Measurements from ENCODE around the gene DUT. TPM values are rescaled to one million over a fixed set of nuclear protein-coding genes. Genes with fewer than 3 reads are reported as not detected.

The DUT gene
- total and polyA plus RNA-seq, 12 donors, result 43.9 to 141 (median 92.5) TPM

DNA sequence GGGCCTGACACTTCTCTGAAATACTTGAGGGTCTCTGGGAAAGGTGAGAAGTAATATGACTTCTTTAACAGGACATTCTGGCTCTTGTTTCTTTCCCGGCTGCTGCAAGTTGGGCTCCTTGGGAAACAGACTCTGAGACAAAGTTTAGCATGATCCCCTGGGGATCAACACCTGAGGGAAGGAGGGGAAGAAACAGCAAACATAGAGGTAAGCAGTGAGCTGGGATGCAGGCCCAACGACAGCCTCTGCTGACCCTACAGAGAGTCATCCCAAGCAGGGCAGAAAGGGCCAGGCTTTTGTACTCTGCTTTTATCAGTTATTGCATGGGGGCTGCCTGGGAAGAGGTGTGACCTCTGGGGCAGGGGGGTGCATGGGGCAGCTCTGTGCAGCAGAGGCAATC lies 26.8 kb upstream of the DUT start:
- TF ChIP-seq, protein P1, sequence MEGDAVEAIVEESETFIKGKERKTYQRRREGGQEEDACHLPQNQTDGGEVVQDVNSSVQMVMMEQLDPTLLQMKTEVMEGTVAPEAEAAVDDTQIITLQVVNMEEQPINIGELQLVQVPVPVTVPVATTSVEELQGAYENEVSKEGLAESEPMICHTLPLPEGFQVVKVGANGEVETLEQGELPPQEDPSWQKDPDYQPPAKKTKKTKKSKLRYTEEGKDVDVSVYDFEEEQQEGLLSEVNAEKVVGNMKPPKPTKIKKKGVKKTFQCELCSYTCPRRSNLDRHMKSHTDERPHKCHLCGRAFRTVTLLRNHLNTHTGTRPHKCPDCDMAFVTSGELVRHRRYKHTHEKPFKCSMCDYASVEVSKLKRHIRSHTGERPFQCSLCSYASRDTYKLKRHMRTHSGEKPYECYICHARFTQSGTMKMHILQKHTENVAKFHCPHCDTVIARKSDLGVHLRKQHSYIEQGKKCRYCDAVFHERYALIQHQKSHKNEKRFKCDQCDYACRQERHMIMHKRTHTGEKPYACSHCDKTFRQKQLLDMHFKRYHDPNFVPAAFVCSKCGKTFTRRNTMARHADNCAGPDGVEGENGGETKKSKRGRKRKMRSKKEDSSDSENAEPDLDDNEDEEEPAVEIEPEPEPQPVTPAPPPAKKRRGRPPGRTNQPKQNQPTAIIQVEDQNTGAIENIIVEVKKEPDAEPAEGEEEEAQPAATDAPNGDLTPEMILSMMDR (IDR thresholded peaks at IDR 0.05), result no peak
- TF ChIP-seq POLR2A (IDR thresholded peaks at IDR 0.05), result no peak
- Histone ChIP-seq H3K36me3 (replicated peaks in 1 of 2) (no peaks in the 10 kb centered on the region), H3K27ac (no peak overlapping the region), H3K4me3 (no peak overlapping the region), H3K9me3 (replicated peaks in 1 of 3) (no peaks in the 10 kb centered on the region), H3K27me3 (no peaks in the 10 kb centered on the region), H3K4me1 (replicated peaks in 1 of 2) (no peaks in the 10 kb centered on the region)
- intact Hi-C loops (cut with DNase I), result no loop called here
- 69 to 86% (median 81%) methylated on average over 2 of the region's 2 CpGs for WGBS, 4 donors
- DNase-seq, result no peak

DNA sequence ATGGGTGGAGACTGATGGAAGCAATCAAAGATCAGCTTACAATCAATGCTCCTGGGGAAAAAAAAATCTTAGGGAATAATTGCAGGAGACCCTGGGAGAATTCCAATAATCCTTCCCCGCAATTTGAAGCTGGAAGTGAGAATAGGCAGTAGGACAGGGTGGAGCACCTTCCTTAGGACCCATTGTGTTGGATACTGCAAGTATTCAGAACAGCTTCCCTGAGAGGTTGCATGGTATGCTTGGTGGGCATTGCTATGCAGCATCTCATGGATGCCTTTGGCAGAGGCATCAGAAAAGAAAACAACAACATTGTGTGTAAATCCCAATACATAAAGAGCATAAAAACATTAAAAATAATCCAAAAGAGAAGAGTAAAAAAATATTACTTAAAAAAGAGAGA lies 24.6 kb upstream of the DUT start:
- H3K27me3 ChIP-seq, result no peaks in the 10 kb centered on the region
- H3K4me3 ChIP-seq, result no peak overlapping the region
- H3K9me3 ChIP-seq (replicated peaks in 1 of 3), result no peaks in the 10 kb centered on the region
- DNase-seq, result no peak
- 78 to 94% (median 89%) methylated on average over 1 of the region's 1 CpG for WGBS, 4 donors
- no peak overlapping the region for H3K27ac ChIP-seq
- TF ChIP-seq POLR2A (IDR thresholded peaks at IDR 0.05), result no peak
- TF ChIP-seq, protein P1 (IDR thresholded peaks at IDR 0.05), result no peak
- no peaks in the 10 kb centered on the region for H3K4me1 ChIP-seq (replicated peaks in 1 of 2)
- intact Hi-C loops (cut with DNase I), result no loop called here
- H3K36me3 ChIP-seq (replicated peaks in 1 of 2), result no peaks in the 10 kb centered on the region

DNA sequence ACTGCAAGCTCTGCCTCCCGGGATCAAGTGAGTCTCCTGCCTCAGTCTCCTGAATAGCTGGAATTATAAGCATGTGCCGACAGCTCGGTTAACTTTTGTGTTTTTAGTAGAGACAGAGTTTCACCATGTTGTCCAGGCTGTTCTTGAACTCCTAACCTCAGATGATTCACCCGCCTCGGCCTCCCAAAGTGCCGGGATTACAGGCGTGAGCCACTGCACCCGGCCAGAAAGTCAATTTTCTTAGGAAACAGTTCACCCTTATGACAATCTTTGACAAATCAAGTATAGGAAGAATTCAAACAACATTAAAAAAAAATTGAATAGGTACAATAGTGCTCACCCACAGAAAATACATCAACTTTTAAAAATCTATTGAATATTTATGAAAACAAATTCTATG lies 23.6 kb upstream of the DUT start:
- H3K9me3 ChIP-seq (replicated peaks in 1 of 3), result no peaks in the 10 kb centered on the region
- no peak for DNase-seq
- no peaks in the 10 kb centered on the region for H3K36me3 ChIP-seq (replicated peaks in 1 of 2)
- intact Hi-C loops (cut with DNase I), result no loop called here
- no peaks in the 10 kb centered on the region for H3K4me1 ChIP-seq (replicated peaks in 1 of 2)
- no peaks in the 10 kb centered on the region for H3K27me3 ChIP-seq
- no peak overlapping the region for H3K27ac ChIP-seq
- TF ChIP-seq, protein P1 (IDR thresholded peaks at IDR 0.05), result no peak
- no peak for TF ChIP-seq POLR2A (IDR thresholded peaks at IDR 0.05)
- WGBS, 4 donors, result 71 to 80% (median 75%) methylated on average over 8 of the region's 8 CpGs
- no peak overlapping the region for H3K4me3 ChIP-seq

DNA sequence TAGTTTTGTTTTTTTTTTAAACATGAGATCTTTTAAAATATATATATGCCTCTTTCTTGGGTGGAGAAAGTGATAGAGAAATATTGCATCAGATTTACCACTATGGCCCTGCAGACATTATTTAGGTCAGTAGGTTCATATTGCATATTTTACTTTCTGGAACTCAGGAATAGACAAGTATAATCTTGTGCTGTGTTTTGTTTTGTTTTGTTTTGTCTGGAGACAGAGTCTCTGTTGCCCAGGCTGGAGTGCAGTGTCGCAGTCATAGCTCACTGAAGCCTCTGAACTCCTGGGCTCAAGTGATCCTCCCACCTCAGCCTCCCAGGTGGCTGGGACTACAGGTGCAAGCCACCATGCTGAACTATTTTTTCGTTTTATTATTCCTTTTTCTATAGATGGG lies 21.5 kb upstream of the DUT start:
- no peaks in the 10 kb centered on the region for H3K9me3 ChIP-seq (replicated peaks in 1 of 3)
- H3K4me1 ChIP-seq (replicated peaks in 1 of 2), result no peaks in the 10 kb centered on the region
- intact Hi-C loops (cut with DNase I), result no loop called here
- H3K36me3 ChIP-seq (replicated peaks in 1 of 2), result no peaks in the 10 kb centered on the region
- H3K27me3 ChIP-seq, result no peaks in the 10 kb centered on the region
- no peak overlapping the region for H3K4me3 ChIP-seq
- DNase-seq, result no peak
- H3K27ac ChIP-seq, result no peak overlapping the region
- 63 to 71% (median 69%) methylated on average over 2 of the region's 2 CpGs for WGBS, 4 donors
- no peak for TF ChIP-seq POLR2A (IDR thresholded peaks at IDR 0.05)
- TF ChIP-seq, protein P1 (IDR thresholded peaks at IDR 0.05), result no peak

All from adrenal gland (tissue), 12 donors.